Measurements from ENCODE around the gene VSIR.
A peak's percentile ranks its signal among the peaks of the same experiment; 100 is the strongest.

GRCh38 chr10:71748671-71749191 is 24.6 kb downstream of the VSIR start:
- TF ChIP-seq POLR2A (IDR thresholded peaks at IDR 0.05) (peak in 1 of 3 donors; percentile 86), POLR2AphosphoS5 (IDR thresholded peaks at IDR 0.05) (peak; percentile 93 to 97 (median 97))
- TF ChIP-seq, protein P1, sequence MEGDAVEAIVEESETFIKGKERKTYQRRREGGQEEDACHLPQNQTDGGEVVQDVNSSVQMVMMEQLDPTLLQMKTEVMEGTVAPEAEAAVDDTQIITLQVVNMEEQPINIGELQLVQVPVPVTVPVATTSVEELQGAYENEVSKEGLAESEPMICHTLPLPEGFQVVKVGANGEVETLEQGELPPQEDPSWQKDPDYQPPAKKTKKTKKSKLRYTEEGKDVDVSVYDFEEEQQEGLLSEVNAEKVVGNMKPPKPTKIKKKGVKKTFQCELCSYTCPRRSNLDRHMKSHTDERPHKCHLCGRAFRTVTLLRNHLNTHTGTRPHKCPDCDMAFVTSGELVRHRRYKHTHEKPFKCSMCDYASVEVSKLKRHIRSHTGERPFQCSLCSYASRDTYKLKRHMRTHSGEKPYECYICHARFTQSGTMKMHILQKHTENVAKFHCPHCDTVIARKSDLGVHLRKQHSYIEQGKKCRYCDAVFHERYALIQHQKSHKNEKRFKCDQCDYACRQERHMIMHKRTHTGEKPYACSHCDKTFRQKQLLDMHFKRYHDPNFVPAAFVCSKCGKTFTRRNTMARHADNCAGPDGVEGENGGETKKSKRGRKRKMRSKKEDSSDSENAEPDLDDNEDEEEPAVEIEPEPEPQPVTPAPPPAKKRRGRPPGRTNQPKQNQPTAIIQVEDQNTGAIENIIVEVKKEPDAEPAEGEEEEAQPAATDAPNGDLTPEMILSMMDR (IDR thresholded peaks at IDR 0.05 in 8 of 11, conservative IDR thresholded peaks at IDR 0.05 in 3 of 11), result peak in 10 of 11 experiments; percentile 8 to 67 (median 53)
